Peyer's patch (tissue), 4 donors: ENCODE measurements around the gene CDK6.

ENCODE experiments used
- CTCF ChIP-seq, 6 experiments: fragments of 450-650 bp in 4 of 6; fragments of 200-600 bp in 2 of 6; sonication (generic) in 1 of 6; IDR thresholded peaks; one replicate each; pipeline ENCODE4 v1.5.1; 2017 to 2019; ENCODE audit warnings: antibody characterized with exemption in 6 of 6, mild to moderate bottlenecking in 3 of 6, moderate library complexity in 1 of 6
- POLR2A ChIP-seq, 2 donors: fragments of 450-650 bp; IDR thresholded peaks; one replicate each; pipeline ENCODE4 v1.5.1; 2017; ENCODE audit warnings: antibody characterized with exemption in 2 of 2, mild to moderate bottlenecking in 2 of 2, moderate library complexity in 2 of 2

DNA sequence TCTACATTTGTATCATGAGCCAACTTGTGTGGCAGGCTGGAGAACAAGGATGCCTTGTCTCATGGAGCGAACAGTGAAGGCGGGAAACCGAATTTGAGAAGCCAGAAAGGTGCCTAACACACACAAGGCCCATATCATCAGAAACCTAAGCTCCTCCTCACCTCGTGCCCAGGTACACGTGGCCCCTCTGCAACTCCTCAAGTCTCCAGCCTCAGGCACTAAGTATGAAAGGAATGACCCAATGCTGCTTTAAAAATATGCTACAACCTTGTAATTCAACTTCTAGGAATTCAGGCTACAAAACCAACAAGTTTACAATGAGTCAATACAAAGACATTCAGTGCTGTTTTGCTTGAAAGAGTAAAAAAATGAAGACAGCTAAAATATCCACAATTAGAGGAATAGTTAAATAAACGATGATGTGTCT, 95.7 kb downstream of the CDK6 start:
- TF ChIP-seq CTCF (IDR thresholded peaks at IDR 0.05) (no peak), POLR2A (IDR thresholded peaks at IDR 0.05) (no peak)
